Femur (tissue), 1 donor: ENCODE results near the gene WDHD1.
"Not testable (repeated sequence)": the region's sequence is repeated elsewhere in the genome, so short reads cannot be mapped to it uniquely, and the experiment has no call there.

Experiments
- DNase-seq: peaks from one replicate; pipeline ENCODE4 v3.0.0-alpha.2; 2017

Gene WDHD1

DNA sequence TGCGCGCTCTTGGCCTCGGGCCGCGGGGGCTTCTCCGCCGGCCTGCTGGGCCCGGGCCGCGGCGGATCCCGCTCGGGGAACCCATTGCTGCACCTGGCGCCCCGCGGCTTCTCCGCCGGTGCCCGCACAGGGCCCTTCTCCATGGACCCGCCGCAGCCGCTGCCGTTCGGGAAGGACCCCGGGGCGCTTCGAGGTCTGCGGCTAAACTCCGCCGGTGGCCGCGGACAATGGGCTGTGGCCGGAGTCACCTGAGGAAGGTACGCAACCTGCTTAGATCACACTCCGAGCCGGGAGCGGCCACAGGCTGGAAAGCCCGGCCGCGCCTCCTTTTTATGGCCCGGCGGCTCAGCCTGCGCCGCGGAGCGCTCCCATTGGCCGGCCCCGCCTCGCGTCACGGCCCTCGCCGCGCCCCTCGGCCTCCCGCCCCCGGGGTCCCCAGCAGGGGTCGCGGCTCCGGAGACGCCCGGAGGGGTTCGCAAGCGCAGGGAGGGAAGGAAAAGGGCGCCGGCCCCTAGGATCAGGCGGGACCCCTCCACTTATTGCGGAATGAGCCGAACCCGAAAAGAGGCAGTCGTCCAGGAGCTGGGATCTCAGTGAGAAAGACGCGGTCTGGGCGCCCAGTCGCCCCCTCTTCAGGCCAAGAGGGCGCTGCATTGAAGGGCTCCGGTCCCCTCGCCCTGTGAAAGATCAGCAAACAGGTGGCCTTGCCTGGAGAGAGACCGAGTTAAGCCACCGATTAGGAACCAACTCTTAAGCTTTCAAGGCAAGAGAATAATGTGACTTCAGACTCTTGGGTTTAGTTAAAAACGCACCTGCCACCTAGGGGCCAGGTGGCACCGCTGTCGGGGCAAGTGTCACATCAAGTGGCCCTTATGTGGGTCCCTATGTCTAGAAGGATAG lies 124.1 kb downstream of the WDHD1 start, which contains the start of gene GCH1:
GCH1 (minus strand) TSS at position 306 of the 900 bp plus-strand sequence; CDS start at position 143, 163 bp downstream.
- DNase-seq: peak; percentile 77

DNA sequence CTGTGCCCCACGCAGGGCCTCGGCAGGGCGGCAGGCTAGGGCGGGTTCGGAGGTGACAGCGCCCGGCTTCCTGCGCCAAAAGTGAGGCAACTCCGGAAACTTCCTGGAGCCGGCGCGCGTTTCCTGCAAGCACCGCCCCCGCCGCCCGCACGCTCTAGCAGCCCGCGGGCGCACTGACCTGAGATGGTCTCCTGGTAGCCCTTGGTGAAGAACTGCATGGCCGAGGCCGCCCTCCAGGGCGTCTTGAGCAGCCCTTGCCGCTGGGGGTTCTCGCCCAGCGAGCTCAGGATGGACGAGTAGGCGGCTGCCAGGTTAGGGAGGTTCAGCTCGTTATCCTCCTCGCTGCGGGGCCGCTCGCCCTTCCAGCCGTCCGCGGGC lies 124.8 kb downstream of the WDHD1 start:
- DNase-seq: peak; percentile 81

DNA sequence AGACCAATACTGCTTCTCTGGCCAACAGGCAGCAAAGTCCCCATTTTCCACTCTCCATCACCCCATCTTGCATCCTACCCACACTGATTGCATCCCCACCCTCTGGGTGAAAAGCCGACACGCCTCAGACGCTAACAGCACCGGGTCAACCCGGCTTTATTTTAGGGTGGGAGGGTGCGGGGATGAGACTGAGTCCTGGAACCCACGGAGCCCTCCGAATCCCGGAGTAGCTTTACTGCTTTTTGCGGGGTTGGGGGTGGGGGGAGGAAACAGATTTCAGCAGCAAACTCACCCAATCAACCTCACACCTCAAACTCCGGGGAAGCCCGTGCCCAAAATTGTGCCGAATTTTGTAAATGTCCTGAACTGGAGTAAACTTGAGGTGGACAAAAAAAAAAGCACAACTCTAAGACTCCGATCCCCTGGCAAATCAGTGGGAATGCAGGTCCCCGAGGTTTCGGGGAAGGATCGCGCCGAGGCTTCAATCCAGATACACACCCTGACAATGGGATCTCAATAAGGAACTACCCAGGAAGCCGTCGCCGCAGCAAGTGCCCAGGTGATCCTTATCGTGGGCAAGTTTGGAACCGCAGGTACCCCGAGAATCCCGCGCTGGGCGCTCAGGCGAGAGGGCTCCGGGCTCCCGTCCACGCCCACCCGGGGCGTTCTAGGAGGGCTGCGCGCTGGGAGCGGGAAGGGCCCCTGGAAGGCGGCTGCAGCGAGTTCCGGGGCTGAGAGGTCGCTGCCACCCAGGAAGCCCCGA lies 125.3 kb downstream of the WDHD1 start:
- DNase-seq: no peak

DNA sequence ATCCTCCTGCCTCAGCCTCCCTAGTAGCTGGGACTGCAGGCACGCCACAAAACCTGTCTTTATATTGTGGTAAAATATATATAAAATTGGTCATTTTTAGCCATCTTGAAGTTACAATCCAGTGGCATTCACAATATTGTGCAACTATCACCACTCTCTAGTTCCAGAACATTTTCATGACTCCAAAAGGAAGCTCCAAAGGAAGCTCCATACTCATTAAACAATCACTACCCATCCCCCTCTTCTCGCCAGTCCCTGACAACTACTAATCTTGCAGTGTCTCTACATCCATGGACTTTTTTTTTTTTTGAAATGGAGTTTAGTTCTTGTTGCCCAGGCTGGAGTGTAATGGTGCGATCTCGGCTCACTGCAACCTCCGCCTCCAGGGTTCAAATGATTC lies 127.3 kb downstream of the WDHD1 start:
- no peak for DNase-seq

DNA sequence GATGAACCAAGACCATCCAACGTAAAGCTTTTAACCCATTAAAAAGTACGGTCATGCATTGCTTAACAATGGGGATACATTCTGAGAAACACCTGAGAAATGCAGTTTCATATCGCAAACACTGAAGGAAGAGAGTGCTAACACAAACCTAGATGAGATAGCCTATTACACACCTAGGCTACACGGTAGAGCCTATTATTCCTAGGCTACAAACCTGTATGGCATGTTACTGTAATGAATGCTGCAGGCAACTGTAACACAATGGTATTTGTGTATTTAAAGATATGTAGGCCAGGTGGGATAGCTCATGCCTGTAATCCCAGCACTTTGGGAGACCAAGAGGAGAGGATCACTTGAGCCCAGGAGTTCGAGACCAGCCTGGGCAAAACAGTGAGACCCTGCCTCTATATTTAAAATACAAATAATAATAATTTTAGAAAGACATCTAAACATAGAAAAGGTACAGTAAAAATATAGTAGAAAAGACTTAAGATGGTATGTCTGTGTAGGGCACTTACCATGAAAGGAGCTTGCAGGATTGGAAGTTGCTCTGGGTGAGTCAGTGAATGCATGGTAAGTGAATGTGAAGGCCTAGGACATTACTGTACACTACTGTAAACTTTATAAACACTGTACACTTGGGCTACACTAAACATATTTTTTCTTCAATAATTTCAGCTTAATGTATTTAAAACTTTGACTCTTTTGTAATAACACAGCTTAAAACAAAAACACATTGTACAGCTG lies 128.9 kb downstream of the WDHD1 start:
- not testable (repeated sequence) for DNase-seq

DNA sequence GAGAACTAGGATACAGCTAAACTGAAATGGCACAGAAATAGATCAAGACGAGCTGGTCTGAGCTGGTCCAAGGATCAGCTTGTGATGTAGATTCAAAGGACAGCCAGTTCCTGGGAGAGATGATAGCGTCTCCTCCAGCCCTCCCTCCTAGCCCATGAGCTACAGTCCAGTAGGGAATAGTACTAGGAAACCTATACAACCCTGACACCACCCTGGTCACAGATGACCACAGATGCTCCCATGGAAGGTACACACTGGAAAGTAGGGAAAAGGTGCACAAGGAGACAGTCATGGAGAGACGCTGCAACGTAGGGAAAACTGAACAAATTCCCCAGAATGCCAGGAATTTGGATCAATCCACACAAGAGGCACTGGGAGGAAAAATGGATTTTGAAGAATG lies 131.2 kb downstream of the WDHD1 start:
- no peak for DNase-seq

DNA sequence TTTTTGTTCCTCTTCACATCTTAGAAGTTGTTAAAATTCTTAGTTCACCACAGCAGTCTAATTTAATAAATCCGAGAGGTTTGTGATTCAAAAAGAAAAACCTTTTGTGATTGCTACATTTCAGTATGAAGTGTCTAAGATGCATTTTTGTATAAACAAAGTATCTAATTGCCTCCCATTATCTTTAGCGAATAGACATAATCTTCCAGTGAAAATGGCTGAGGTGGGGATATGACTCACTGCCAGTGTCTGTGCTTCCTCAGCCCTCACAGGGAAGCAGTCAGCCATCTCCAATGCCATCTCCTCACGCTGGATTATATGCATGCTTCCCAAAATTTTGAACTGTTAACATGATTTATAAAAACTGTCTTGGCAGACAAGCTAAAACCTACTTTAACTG lies 131.9 kb downstream of the WDHD1 start:
- DNase-seq: no peak

DNA sequence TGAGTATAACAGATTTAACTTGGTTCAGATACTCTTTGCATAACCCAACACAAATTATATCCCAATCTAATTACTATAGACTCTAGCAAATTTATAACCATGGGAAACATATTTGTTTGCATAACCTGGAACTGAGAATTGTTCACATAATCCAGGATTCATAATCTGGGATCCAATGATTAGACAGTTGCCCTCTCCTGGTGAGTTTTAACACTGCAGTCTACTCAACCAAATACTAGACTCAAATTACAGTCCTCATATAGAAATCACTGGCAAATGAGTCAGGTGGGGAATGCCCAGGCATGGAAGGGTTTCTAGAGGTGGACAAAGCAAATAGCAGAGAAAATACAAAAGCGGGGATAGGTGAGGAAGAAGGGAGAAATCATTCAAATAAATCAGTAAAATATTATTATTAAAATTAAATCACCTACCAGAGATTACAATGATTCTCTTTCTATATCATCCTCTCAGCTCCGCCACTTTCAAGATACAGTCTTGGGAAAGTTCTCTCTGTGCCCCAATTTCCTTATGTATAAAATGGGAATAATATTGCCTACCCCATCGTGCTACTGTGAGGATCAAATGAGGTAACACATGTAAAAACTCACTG lies 133.6 kb downstream of the WDHD1 start:
- no peak for DNase-seq

DNA sequence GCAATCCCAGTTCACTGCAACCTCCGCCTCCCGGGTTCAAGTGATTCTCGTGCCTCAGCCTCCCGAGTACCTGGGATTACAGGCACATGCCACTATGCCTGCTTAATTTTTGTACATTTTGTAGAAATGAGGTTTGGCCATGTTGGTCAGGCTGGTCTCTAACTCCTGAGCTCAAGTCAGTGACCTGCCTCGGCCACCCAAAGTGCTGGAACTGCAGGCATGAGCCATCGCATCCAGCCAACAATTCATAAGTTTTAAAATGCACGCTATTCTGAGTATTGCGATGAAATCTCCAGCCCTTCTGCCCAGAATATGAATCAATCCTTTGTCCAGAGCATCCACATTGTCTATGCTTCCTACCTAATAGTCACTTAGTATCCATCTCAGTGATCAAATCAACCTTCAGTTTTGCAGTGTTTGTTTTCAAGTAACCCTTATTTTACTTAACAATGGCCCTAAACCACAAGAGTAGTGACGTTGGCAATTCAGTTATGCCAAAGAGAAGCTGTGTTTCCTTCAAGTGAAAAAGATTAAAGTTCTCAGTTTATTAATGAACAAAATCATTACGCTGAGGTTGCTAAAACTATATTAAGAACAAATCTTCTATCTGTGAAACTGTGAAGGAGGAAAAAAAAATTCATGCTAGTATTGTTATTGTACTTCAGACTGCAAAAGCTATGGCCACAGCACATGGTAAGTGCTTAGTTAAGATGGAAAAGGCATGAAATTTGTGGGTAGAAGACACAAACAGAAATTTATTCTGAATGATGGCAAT lies 135.2 kb downstream of the WDHD1 start:
- DNase-seq: no peak

DNA sequence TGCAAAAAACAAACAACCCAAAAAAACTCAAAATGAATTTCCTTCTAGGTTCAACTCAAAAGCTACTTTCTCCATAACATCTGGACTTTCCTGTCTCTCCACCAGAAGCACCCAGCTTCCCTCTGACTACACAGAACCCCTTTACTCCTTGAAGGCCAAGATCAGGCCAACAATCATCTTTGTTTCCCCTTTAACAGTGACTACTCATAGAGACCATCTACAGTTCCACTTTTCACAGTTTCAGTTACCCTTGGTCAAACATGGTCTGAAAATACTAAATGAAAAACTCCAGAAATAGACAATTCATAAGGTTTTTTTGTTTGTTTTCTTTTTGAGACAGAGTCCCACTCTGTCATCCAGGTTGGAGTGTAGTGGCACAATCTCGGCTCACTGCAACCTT lies 136.1 kb downstream of the WDHD1 start:
- no peak for DNase-seq

DNA sequence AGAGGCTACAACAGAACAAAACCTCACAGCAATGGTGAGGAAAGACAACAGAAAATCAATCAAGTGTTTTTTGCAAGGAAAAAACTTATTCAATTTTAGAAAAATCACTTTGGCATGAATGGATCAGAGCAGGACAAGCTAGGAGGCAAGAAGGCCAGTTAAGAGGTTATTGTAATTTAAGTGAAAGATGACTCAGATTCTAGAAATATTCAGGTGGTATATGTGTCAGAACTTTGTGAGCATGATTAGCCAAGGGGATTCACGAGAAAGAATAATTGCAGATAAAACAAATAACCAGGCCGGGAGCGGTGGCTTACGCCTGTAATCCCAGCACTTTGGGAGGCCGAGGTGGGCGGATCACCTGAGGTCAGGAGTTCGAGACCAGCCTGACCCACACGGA lies 137.0 kb downstream of the WDHD1 start:
- DNase-seq: no peak
